GM19035 (cell line): ENCODE measurements around the gene LTBP2.
"Not testable (repeated sequence)": the region's sequence is repeated elsewhere in the genome, so short reads cannot be mapped to it uniquely, and the experiment has no call there.

Source experiments
- ATAC-seq: cut with Tn5 transposase; IDR thresholded peaks from one replicate; pipeline ENCODE4 v1.9.1; 2021; ENCODE audit not compliant: unreplicated experiment

The LTBP2 gene

GRCh38 chr14:74457565-74457895 lies 154.5 kb downstream of the LTBP2 start:
- no peak for ATAC-seq

- no peak for ATAC-seq
These were observed 155.1 kb downstream of the LTBP2 start for GRCh38 chr14:74456684-74457564.

- ATAC-seq = not testable (repeated sequence)
These were observed 157.6 kb downstream of the LTBP2 start for GRCh38 chr14:74454397-74454796.
